DMS53 treated with DMSO at 0.1 percent for 48 hours (cell line): ENCODE data around the gene UNC13C.

Experiments
- DNase-seq: peaks from one replicate; lab custom pipeline; 2025; ENCODE audit not compliant: unreplicated experiment; lab: John Stamatoyannopoulos, UW

UNC13C gene

DNA sequence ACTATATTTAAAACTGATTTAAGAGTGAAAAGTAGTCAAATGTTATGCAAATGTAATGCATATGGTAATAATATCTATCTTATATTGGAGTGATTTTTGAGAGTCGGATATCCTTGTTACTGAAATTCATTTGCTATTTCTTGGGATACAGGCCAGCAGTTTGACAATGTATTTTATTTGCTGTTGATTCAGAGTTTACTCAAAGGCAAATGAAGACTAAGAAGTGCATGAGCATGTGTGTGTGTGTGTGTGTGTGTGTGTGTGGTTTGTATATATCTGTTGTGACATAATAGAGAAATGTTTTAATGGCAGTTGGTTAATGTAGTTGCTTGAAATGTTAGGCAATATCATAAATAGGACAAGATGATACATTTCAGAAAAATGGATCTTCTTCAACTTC lies 39.0 kb downstream of the UNC13C start:
- DNase-seq: no peak

DNA sequence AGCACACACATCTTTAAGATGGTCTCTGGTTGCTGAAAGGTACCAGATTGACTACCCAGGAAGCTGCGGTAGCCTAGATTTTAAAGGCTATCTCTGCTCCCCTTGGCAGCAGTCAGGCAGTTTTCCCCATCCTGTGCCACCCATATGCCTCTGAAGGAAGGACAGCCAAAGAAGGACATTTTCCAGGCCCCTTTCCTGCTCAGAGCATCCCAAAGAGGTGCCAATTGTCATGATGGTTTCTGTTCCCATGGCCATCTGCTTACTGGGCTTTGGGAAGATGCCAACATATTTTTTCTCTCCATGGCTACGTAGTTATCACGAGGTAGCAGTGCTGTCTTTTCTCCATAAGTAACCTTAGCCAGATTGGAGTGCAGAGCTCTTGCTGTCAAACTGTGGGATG lies 39.7 kb downstream of the UNC13C start:
- DNase-seq: no peak

- DNase-seq: no peak
Measured at GRCh38 chr15:54026258-54026657, 48.0 kb downstream of the UNC13C start.

DNA sequence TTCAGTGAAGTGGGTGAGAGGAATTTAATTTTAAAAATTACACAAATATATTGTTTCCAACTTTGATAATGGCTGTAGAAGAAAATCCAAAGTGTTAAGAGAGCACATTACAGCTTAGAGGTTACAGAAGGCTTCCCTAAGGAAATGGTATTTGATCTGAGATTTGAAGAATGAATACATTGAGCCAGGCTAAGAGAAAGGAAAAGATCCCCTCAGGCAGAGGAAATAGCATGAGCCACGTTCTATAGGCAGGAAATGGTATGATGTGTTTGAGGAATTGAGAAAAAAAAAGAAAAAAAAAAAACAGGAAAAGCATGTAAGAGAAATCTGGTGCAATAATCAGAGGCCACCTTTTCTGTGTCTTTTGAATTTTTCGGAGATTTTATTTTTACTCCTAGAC lies 48.6 kb downstream of the UNC13C start:
- DNase-seq: no peak

DNA sequence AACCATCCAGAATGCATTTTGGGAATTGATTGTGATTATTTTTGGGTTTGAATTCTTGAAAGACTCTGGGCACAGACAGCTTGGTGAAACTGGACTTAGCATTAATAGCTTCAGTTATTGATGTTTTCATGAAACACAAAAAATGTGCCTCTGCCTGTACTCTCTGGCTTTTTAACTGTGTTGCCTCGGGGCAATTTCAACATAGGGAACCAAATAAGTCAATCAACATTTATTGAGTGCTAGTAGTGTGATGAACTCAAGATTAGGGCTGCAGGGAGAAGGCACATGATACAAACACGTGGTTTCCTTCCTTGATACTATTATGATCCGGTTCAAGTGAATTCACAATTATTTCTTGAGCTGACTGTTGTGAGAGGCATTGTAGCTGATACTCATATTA lies 50.8 kb downstream of the UNC13C start:
- DNase-seq: no peak

DNA sequence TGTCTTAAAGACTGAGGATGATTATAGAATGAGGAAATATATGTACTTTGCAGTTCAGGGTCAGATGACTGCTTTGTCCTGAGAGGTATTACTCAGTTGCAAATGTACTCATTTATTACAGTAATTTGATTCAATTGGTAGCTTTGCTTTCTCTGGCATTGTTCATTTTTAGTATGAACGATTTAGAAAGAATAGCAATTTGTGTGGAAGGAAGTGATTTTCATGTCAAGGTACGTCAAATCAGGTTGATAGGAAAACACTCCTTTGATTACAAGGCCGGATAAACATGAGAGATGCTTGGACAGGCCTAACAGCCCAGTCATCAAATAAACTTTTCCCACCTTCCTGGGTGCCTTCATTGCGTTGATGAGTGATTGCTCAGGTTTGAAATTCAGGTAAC lies 53.8 kb downstream of the UNC13C start:
- no peak for DNase-seq

GRCh38 chr15:54033356-54033860 lies 55.2 kb downstream of the UNC13C start:
- DNase-seq: no peak

GRCh38 chr15:54033869-54034458 lies 55.7 kb downstream of the UNC13C start:
- no peak for DNase-seq

DNA sequence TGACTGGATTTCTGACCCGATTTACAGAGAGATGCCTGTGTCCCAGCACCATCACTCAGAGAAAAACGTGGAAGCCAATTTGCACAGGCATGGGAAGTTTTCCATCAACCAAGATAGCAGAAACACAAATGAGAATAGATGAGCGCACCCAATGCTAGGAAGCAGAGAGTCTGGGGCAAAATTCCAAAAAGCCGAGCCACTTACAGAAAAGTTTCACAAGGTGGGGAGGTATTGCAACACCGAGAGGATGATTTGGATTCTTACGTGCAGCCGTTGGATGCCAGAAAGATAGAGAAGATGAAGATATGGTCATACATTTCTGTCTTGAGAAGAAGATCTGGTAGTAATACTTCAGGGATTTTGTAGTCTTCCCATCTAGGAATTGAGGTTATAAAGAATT lies 57.4 kb downstream of the UNC13C start:
- no peak for DNase-seq

DNA sequence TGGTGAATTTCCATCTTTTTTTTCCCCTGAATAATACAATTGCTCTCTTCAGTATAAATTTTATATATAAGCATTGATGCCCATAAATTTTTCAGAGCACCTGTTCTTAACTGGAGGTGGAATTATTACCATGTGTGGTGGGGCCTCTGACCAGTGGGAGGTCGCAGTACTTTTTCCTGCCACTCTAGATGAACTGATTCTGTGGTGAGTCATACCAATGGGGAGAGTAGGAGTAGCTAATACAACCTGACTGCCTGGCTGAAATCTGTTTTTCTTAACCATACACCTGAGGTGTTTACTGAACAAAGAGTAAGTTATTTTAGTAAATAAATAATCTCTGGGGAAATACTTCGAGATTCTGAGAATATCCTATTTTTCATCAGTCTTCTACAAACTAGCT lies 67.2 kb downstream of the UNC13C start:
- peak; percentile 34 for DNase-seq

DNA sequence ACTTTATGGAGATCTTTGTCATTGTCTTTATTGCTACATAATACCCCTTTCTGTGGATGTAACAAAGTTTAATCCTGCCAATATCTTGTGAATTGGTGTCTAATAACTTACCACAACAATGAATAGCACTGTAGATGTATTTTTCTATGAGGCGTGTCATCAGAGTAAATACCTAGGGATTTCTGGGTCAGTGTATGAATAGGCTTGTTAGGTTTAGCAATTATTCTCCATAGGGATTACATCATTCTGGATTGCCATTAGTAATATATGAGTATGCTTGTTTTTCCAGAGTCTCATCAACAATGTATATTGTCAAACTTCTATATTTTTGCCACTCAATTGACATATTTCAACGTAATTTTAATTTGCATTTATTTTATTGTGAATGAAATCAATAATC lies 67.9 kb downstream of the UNC13C start:
- peak; percentile 53 for DNase-seq

DNA sequence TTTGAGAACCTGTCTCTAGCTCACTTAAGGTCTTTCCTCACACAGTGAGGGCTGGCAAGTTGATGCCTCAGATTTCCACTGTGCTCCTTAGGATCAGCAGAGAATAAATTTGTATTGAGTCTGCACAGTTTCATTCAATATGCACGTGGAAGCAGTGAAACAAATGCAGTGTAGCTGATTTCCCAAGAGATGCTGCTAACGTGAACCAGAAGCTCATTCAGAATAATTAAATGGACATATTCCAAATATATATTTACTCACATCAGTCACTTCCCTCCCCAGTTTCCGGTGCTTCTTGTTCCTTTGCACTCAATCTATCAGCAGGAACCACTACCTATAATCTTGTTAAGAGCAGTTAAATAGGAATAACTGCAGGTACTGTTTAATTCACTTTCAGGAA lies 86.1 kb downstream of the UNC13C start:
- DNase-seq: no peak

- no peak for DNase-seq
Measured at GRCh38 chr15:54066403-54066802, 88.2 kb downstream of the UNC13C start.

DNA sequence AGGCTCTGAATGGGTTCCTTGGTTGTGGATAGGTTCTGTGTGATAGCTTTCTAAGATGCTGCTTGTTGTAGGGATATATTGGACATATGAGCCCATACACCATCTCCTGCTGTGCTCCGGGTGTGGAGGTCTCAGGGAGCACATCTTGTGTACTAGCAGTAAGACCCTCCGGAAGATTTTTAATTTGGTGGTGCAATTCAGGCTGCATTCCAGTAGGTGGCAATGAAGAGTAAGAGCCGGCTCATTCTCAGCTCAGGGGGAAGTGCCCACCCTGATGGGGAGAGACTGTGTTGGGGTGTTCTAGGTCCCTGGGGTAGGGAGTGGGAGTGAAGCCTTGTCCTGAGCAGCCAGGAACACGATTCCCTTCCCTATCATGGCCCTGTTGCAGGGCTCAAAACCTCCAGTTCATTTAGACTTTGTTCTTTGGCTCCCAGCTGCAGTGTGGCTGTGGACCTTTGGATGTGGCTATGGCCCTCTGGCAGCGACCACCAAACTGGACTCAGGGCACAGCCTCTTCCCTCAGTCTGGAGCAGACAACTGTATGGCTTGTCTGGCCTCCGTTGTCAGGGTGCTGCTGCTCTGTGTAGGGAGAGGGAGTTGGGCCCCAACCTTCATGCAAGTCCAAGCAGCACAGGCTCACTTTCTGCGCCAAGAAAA lies 104.7 kb downstream of the UNC13C start:
- DNase-seq: no peak

GRCh38 chr15:54083501-54083900 lies 105.3 kb downstream of the UNC13C start:
- no peak for DNase-seq

DNA sequence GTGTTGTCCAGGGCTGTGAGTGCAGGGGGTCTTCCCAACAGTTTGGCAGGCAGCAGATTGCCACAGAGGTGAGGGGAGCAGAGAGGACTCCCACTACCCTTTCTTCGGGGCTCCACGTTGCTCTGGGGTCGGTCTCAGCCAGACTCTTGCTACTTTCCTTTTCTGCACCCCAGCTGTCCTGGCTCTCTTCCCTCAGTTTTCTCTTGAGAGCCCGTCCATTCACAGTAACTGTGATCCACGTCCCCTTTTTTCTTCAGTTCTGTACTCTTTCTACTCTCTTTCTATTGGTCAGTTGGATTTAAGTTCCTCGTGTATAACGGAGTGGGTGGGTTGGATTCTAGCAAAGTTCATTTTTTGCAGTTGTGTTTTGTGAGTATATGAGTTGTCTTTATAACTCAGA lies 105.8 kb downstream of the UNC13C start:
- DNase-seq: no peak

DNA sequence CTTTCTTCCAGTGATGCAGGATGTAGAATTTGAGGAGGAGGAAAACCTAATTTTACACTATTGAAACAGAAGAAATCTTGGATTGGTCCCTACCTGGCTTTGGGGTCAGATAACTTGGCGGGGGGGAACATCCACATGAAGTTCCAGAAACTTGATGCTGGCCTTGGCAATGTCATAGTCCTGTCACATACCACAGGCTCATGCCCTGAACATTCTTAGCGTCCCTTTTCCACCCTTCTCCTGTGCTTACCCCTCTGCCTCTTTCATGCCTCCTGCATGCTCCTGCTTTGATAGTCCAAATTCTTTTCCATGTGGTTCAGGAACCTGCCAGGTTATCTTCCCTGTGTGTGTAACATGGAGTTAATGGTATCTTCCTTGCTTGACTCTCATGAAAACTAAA lies 110.6 kb downstream of the UNC13C start:
- DNase-seq: no peak

DNA sequence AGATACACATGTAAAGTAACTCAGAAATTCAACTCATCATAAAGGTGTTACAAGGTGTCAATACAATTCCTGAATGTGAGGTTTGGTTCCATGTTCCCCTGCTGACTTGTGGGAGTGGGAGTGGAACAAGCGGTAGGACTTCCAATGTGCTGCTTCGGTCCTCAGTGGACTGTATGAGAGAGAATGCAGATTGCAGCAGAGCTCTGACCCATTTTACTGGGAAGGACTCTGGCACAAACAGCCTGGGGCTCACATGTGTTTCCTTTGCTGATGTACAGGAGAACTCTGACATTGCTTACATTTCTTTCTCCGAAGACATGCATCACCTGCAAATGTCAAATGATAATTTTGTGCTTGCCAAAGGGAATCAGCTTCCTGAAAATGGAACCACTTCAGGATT lies 111.5 kb downstream of the UNC13C start:
- DNase-seq: no peak

DNA sequence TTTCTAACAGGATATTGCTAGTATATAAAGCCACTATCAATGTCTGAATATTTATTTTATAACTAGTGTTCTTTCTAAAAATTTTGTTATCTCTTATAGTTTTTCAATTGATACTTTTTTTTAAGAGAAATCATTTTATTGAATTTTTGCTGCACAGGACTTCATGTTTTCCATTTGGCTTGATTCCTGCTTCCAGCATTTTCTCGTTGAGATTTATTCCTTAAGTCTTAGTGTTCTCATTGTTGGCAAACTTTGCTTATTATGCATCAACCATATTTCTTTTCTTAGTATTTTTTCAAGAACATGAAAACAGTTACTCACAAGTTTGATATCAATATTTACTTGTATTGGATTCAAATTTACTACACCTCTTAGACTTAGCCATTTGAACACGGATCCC lies 113.4 kb downstream of the UNC13C start:
- no peak for DNase-seq

- no peak for DNase-seq
Measured at GRCh38 chr15:54094661-54095060, 116.4 kb downstream of the UNC13C start.

DNA sequence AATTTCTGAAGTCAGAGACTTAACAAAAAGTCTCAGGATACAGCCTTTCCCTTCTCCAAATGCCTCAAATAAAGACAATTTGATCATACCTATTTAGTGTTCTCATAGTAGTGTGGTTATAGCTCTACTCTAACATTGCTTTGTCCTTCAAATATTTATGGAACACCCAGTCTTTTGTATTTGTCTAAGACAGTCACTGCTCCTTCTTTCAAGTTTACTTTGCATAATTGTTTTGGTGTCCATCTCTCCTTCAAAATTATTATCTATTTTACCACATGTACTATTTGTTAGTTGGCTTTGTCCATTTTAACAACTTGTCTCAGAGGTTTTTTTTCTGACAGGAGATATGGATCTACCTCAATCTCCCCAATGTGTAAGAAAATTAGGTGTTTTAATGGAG lies 118.8 kb downstream of the UNC13C start:
- DNase-seq: no peak

DNA sequence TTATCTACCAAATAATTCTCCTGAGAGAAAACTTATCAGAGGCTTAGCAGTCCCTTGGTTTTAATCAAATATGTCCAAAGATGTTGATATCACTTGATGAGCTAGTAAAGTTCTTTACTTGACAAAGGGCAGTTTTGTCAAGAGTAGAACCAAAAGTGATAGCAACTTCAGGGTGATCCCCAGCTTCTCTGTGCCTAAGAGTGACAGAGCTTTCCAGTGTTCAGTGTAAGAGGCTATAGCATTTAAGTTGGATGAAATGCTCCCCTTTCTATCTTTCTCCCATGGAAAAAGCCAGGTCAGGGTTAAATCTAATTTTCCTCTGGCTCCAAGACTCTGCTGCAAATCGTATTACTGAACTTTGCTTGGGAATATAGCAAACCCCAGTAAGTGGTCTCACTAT lies 120.8 kb downstream of the UNC13C start:
- DNase-seq: no peak

DNA sequence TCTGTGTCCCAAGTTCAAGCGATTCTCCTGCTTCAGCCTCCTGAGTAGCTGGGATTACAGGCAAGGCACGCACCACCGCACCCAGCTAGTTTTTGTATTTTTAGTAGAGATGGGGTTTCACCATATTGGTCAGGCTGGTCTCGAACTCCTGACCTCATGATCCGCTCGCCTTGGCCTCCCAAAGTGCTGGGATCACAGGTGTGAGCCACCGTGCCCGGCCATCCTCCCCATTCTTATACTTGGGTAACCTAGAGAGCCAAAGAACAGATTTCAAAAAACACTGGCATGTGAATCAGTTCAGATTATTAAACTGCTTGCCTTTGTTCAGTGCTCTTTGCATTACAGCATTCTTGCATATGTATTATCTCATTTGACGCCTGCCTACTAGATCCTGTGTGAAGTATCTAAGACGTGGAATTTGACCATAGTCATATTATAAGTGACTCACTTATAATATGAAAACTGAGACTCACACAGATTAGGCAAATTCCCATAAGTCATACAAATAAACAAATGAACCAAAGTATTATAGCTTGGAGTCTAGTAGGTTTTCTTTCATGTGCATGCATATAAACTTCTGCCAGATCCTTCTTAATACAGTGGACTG lies 123.5 kb downstream of the UNC13C start:
- no peak for DNase-seq
